HG02798 (cell line): Measurements from ENCODE around the gene UQCR11.

Source experiments
- ATAC-seq: cut with Tn5 transposase; IDR thresholded peaks from one replicate; pipeline ENCODE4 v1.9.1; 2021; ENCODE audit warnings: mild to moderate bottlenecking; ENCODE audit not compliant: unreplicated experiment, poor library complexity

Gene UQCR11

GRCh38 chr19:1592755-1593500 lies 12.3 kb downstream of the UQCR11 start, which contains the start of gene MBD3:
Gene MBD3 (minus strand): TSS chr19:1592865. CDS start chr19:1592631, 234 bp downstream.
- ATAC-seq = peak; percentile 85

DNA sequence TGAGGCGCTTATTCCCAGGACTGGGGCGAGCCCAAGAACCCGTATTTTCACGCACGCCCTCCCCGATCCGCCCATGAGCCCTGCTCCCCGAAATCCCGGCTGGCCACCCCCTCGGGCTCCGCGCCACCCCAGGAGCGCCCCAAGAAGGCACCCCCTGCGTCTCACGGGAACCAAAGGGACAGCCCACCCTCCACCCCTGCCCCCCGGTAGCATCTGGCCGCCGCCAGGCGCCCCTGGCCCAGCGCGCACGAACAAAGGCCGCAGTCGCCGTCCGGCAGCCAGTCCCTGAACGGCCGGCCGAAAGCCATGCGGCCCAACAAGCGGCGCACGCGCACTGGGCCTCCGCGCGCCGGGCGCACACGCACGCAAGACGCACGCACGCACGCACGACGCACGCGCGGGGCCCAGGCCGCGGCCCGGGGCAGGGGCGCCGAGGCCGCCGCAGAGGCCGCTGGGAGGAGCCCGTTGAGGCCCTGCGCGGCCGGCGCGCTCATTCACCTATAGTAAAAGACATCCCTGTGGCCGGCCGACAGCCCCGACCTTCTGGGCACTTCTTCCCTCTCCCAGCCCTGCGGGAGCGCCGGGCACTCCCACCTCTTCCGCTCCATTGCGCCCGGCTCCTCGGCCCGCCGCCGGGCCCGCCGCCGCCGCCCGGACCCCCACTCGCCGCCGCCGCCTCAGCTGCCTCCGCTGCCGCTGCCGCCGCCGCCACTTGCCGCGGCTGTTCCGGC lies 13.1 kb downstream of the UQCR11 start:
- ATAC-seq = peak; percentile 79

DNA sequence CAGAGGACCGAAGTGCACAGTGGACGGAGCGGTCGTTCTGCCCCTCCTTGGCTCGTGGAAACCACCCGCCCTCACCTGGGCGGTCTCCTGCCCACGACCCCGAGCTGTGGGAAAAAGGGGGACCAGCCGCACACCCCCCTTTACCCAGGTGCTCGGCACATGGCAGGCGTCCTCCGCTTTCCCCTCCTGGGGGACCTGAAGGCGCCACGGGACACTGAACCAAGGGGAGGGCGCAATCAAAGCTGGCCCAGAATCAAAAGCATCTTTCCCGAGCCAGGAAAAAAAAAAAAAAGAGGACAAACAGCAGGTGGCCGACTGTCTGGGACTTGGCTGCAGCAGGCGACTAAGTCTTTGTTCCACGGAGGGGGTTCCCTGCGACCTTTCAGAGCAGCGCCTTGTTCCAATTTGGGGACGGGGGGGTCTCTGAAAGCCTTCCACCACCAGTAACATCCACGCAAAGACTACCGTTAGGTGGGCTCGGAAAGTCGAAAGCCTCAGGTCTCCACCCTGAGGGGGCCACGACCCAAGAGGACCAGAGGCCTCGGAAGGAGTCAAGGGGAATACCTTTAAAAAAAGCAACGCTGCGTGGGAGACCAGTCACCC lies 13.7 kb downstream of the UQCR11 start:
- ATAC-seq = no peak

- no peak for ATAC-seq
Observed at GRCh38 chr19:1590641-1591397, 14.4 kb downstream of the UQCR11 start.

DNA sequence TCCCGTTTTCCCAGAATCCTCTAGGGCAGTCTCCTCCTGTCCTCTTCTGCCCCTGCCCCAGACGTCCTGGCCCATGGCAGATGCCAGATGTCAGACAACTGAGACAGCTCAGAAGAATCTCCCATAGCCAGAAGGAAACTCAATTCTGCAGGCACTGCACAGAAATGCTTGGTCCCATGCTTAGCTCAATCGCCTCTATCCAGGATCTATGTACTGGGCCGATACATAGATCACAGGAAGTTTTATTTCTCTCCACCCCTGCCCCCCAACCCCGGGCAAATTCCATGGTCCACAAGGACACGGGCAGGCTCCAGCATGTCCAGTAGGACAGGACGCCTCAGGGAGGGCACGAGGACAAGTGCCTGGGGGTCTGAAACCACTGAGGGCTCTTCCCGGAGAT lies 17.4 kb downstream of the UQCR11 start:
- ATAC-seq = no peak

DNA sequence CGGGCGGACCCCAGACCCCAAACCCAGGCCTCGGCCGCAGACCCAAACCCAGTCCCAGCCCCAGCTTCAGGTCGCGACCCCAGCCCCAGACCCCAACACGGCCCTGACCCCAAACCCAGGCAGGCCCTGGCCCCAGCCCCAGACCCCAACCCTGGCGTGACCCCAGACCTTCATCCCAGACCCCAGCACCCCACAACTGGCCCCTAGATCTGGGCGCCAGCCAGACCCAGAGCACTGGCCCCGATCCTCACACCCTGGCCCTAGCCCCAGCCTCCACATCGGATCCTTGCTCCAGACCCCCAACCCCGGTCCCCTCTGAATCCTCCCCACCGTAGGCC lies 20.1 kb downstream of the UQCR11 start:
- no peak for ATAC-seq

- no peak for ATAC-seq
Observed at GRCh38 chr19:1584500-1585242, 20.6 kb downstream of the UQCR11 start.

DNA sequence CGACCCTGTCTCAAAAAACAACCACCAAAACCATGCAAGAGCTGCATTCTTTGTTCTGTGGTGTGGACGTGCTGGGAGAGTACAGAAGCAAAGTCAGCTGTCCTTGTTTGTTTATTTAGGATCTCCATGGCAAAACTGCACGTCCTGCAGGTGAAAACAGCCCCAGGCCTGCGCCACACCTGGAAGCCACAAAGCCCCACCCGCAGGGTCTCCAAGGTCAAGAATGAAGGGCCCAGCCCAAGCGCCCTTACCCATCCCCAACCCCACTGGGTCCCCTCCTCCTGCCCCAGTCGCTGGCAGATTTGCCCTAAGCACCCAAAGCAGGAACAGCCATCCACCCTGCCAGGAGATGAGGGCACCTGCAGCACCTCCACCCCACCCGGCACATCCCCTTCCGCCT lies 23.1 kb downstream of the UQCR11 start:
- ATAC-seq = no peak

GRCh38 chr19:1580957-1581356 lies 24.3 kb downstream of the UQCR11 start:
- no peak for ATAC-seq

DNA sequence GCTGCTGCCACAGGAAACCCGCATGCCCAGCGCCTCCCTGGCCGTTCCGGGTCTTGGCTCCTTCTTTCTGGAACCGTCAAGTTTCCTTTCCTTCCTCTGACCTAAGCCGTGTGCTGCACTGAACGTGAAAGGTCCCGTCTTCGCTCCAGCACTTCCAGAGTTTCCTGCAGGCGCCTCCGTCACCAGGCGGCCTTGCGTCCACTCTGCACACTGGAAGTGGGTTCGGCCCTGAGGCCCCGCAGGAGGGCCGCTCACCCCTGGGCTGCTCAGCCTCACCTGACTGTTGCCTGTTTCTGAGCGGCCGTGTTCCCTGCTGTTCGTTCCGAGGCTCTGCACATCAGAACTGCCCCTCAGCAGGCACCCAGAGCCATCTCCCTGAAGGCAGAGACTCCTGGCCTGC lies 24.9 kb downstream of the UQCR11 start:
- ATAC-seq = no peak

DNA sequence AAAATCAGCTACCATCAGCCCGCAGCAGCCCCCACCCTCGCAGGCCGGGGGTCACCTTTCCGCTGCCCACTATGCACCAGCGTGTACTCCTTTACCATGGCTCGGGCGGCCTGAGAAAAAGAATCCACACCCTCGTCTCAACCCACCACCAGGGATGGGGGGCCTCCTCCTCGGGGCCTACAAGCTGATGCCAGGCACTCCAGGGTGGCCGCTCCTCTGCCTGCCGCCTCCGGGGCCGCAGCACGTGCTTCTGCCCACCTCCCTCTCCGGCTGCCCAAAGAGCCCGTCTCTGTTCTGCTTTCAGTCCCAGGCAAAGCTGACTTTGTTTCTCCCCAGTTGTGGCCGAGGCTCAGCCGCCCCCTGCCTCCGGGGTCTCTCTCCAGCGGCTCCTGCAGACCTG lies 26.0 kb downstream of the UQCR11 start:
- ATAC-seq = no peak

DNA sequence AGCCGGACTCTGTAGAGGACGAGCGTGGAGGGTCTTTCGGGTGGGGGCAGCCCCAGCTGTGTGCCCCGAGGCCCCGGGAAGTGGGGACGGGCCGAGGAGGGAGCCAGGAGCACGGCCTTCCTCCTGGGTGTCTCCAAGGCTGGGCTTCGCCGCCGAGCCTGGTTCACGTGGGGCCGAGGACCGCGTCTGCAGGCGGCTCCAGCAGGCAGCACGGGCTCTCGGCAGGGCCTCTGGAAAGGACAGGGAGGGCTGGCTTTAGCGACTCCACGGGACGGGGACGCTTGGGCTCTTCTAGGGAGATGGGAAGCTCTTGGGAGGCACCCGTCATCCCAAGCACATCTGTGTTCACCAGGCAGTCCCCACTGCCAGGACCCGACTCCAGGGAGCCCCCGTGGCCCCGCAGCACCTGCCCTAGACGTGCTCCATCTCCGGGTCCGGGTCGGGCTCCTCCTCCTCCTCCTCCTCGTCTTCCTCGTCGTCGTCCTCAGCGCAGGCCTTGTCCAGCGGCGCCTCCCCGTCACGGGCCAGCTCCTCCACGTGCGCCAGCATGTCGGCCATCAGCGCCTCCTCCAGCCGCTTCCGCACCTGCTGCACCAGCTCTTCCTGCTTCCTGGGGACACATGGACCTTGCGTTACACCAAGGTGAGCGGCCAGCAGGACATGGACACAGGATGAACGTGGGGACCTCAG lies 27.2 kb downstream of the UQCR11 start:
- no peak for ATAC-seq

- no peak for ATAC-seq
Observed at GRCh38 chr19:1577090-1577928, 28.0 kb downstream of the UQCR11 start.

GRCh38 chr19:1576242-1577089 lies 28.8 kb downstream of the UQCR11 start:
- ATAC-seq = no peak

- no peak for ATAC-seq
Observed at GRCh38 chr19:1575323-1576241, 29.7 kb downstream of the UQCR11 start.

- no peak for ATAC-seq
Observed at GRCh38 chr19:1574354-1575136, 30.7 kb downstream of the UQCR11 start.
